UCSD-AML1 (cell line): Measurements from ENCODE around the gene MEOX2.

Experiments used
- DNase-seq: peaks from one replicate; lab custom pipeline; 2025; ENCODE audit not compliant: unreplicated experiment; lab: John Stamatoyannopoulos, UW

The MEOX2 gene

GRCh38 chr7:15686295-15686956, at the start of gene MEOX2:
Gene MEOX2 (minus strand): TSS chr7:15686683. CDS start chr7:15686402, 281 bp downstream.
- DNase-seq = no peak

GRCh38 chr7:15729746-15730145, 43.3 kb upstream of the MEOX2 start:
- DNase-seq = no peak

- DNase-seq = no peak
Measured at GRCh38 chr7:15725051-15725450, 38.6 kb upstream of the MEOX2 start.

GRCh38 chr7:15723841-15724240, 37.4 kb upstream of the MEOX2 start:
- no peak for DNase-seq

GRCh38 chr7:15720849-15721471, 34.5 kb upstream of the MEOX2 start:
- no peak for DNase-seq

- no peak for DNase-seq
Measured at GRCh38 chr7:15719311-15719710, 32.8 kb upstream of the MEOX2 start.

GRCh38 chr7:15715435-15715834, 29.0 kb upstream of the MEOX2 start:
- no peak for DNase-seq

- DNase-seq = no peak
Measured at GRCh38 chr7:15709978-15710377, 23.5 kb upstream of the MEOX2 start.

- no peak for DNase-seq
Measured at GRCh38 chr7:15707570-15707969, 21.1 kb upstream of the MEOX2 start.

- no peak for DNase-seq
Measured at GRCh38 chr7:15703732-15704131, 17.2 kb upstream of the MEOX2 start.

GRCh38 chr7:15692501-15693020, 6.1 kb upstream of the MEOX2 start:
- no peak for DNase-seq

- no peak for DNase-seq
Measured at GRCh38 chr7:15688911-15689310, 2.4 kb upstream of the MEOX2 start.

GRCh38 chr7:15688279-15688626, 1.8 kb upstream of the MEOX2 start:
- no peak for DNase-seq

- no peak for DNase-seq
Measured at GRCh38 chr7:15687546-15688278, 1.2 kb upstream of the MEOX2 start.

GRCh38 chr7:15686957-15687545, 568 bp upstream of the MEOX2 start:
- no peak for DNase-seq

GRCh38 chr7:15685358-15686294, 857 bp downstream of the MEOX2 start:
- DNase-seq = no peak

GRCh38 chr7:15684871-15685270, 1.6 kb downstream of the MEOX2 start:
- DNase-seq = no peak

- no peak for DNase-seq
Measured at GRCh38 chr7:15684111-15684800, 2.2 kb downstream of the MEOX2 start.

GRCh38 chr7:15682751-15683245, 3.7 kb downstream of the MEOX2 start:
- no peak for DNase-seq

GRCh38 chr7:15682111-15682510, 4.4 kb downstream of the MEOX2 start:
- DNase-seq = no peak
